Heart left ventricle (tissue), 16 donors: ENCODE measurements around the gene CPM. TPM values are rescaled to one million over a fixed set of nuclear protein-coding genes. Genes with fewer than 3 reads are reported as not detected.

Experiments used
- ATAC-seq, 4 donors: fragments of 200-7000 bp; cut with Tn5 transposase; one replicate each; pipeline ENCODE4 v1.9.1; 2020 to 2022; ENCODE audit warnings: moderate library complexity in 4 of 4, mild to moderate bottlenecking in 3 of 4, moderate number of reproducible peaks in 1 of 4
- DNase-seq, 5 donors: peaks; one replicate each; pipeline ENCODE4 v3.0.0-alpha.2; 2020
- H3K27ac ChIP-seq, 12 donors: fragments of 200-600 bp; sonication (generic) in 4 of 12; one replicate each; pipeline versions ENCODE4 v1.5.0 to v1.8.0; 2016 to 2022; ENCODE audit warnings: mild to moderate bottlenecking in 2 of 12
- H3K27me3 ChIP-seq, 9 donors: fragments of 200-600 bp; sonication (generic) in 2 of 9; one replicate each; pipeline versions ENCODE4 v1.5.1 to v1.8.0; 2016 to 2022; ENCODE audit warnings: mild to moderate bottlenecking in 3 of 9
- H3K36me3 ChIP-seq, 9 donors: fragments of 200-600 bp; sonication (generic) in 2 of 9; one replicate each; pipeline versions ENCODE4 v1.5.0 to v1.8.0; 2018 to 2022; ENCODE audit warnings: mild to moderate bottlenecking in 2 of 9
- H3K4me1 ChIP-seq, 12 donors: fragments of 200-600 bp; sonication (generic) in 4 of 12; one replicate each; pipeline versions ENCODE4 v1.5.0 to v1.8.0; 2016 to 2022; ENCODE audit warnings: mild to moderate bottlenecking in 3 of 12
- H3K4me3 ChIP-seq, 12 donors: fragments of 200-600 bp; sonication (generic) in 4 of 12; one replicate each; pipeline versions ENCODE4 v1.5.0 to v1.8.0; 2017 to 2022; ENCODE audit warnings: mild to moderate bottlenecking in 9 of 12, moderate library complexity in 4 of 12
- H3K9me3 ChIP-seq, 12 donors: fragments of 200-600 bp; sonication (generic) in 4 of 12; one replicate each; pipeline versions ENCODE4 v1.5.0 to v1.8.0; 2016 to 2022; ENCODE audit warnings: mild to moderate bottlenecking in 1 of 12
- CTCF ChIP-seq, 12 donors: fragments of 200-600 bp; sonication (generic) in 4 of 12; IDR thresholded peaks; one replicate each; pipeline versions ENCODE4 v1.5.0 to v1.8.0; 2018 to 2022; ENCODE audit warnings: antibody characterized with exemption in 12 of 12, mild to moderate bottlenecking in 5 of 12
- POLR2A ChIP-seq, 2 donors: fragments of 450-650 bp; IDR thresholded peaks; one replicate each; pipeline ENCODE4 v1.6.1; 2017; ENCODE audit warnings: antibody characterized with exemption in 2 of 2, mild to moderate bottlenecking in 2 of 2, moderate library complexity in 2 of 2
- WGBS, 4 donors: extraction: QIAGEN DNeasy Blood & Tissue Kit in 2 of 4; methylation state at CpG; one replicate each; pipeline versions ENCODE4 v1.1.5 to v1.1.7; 2013 to 2018; 5-methylcytosine and 5-hydroxymethylcytosine counted together
- intact Hi-C, 10 donors: fragments of 100-400 bp; cut with DNase I; formaldehyde crosslinking; loops; one replicate each; pipeline versions ENCODE4 v1.11.1 to v1.14.2; 2022
- polyA plus RNA-seq, 2 donors: library from polyadenylated mRNA; stranded (reverse); fragments of 200-250 nt; gene quantifications; one replicate each; pipeline ENCODE4 v1.2.3, GENCODE V29; 2013
- total RNA-seq, 9 donors: library from RNA; depleted of rRNA in 2 of 9; stranded (reverse); fragments of >200 nt in 2 of 9; fragmentation: NEBNext Ultra II Directional in 3 of 9; extraction: Animal tissue kit (Norgen Biotek cat#: 25700) in 3 of 9; gene quantifications; one replicate each; pipeline versions ENCODE4 v1.1.0 to v1.2.4, GENCODE V29; 2016 to 2023
- donor health status: ischemic (EF 13 %, LVEDD 7.1; RV severe dilation, severe dysfunction).
- donor health status: healthy with polysubstance abuse.
- donor health status: DM: no; HTN: yes; CAD: no.
- donor health status: DM: no; HTN: no; CAD: no.
- donor health status: ischemic (EF 25% LVEDD 6.9; RV normal size, moderate dysfunction).
- donor health status: ischemic (EF 25% LVEDD 5.7; RV mildly dilated, moderate dysfunction).
- donor health status: healthy.
- donor health status: DM: yes; HTN: yes; CAD: no.
- donor health status: ischemic (EF 35%, LVEDD 5.7; RV mildly dilated, moderate dysfunction).
- donor health status: nonischemic (EF 11% LVEDD 7.7; RV severe dilation, severe dysfunction).
- donor health status: DM: yes; HTN: yes; CAD: no.
- donor health status: PGD.
- donor health status: ischemic (EF 29% LVEDD 5.4; RV normal size, mild dysfunction).
- donor health status: nonischemic (EF 23%, LVEDD 6.1; RV moderate dilation, normal function).

CPM gene
- total and polyA plus RNA-seq, 11 donors, result 2.0 to 25.4 (median 8.8) TPM

GRCh38 chr12:68870011-68870410, 63.0 kb downstream of the CPM start:
- DNase-seq (no peak), ATAC-seq (no peak)
- peaks cover 0 to 38% (median 0%) of the 10 kb centered on the region in 9 donors for H3K36me3 ChIP-seq
- intact Hi-C loops, result no loop called here
- H3K27ac ChIP-seq, result no peak overlapping the region
- H3K27me3 ChIP-seq, result no peaks in the 10 kb centered on the region
- WGBS, 4 donors, result 85 to 93% (median 91%) methylated on average over 5 of the region's 5 CpGs
- H3K4me3 ChIP-seq, result no peak overlapping the region
- H3K4me1 ChIP-seq, result no peaks in the 10 kb centered on the region
- no peaks in the 10 kb centered on the region for H3K9me3 ChIP-seq
- TF ChIP-seq POLR2A (IDR thresholded peaks at IDR 0.05) (no peak), CTCF (IDR thresholded peaks at IDR 0.05) (no peak)

- WGBS, 4 donors, result 71 to 80% (median 74%) methylated on average over 10 of the region's 10 CpGs
- Histone ChIP-seq H3K9me3 (no peaks in the 10 kb centered on the region), H3K4me1 (no peaks in the 10 kb centered on the region), H3K27me3 (no peaks in the 10 kb centered on the region), H3K36me3 (peaks cover 0 to 38% (median 0%) of the 10 kb centered on the region in 9 donors), H3K4me3 (no peak overlapping the region), H3K27ac (no peak overlapping the region)
- DNase-seq (no peak), ATAC-seq (no peak)
- intact Hi-C loops, result loop anchor here in 2 of 10 donors (10.0 kb wide), 3 partner anchors 67 to 387 kb away; partner anchors contain the start of gene CPM (in 1 of the 2)
- TF ChIP-seq POLR2A (IDR thresholded peaks at IDR 0.05) (no peak), CTCF (IDR thresholded peaks at IDR 0.05) (no peak)
Observed at GRCh38 chr12:68868043-68868790, 64.8 kb downstream of the CPM start.

- Histone ChIP-seq H3K27me3 (no peaks in the 10 kb centered on the region), H3K4me1 (no peaks in the 10 kb centered on the region), H3K9me3 (no peaks in the 10 kb centered on the region), H3K27ac (no peak overlapping the region), H3K4me3 (no peak overlapping the region), H3K36me3 (peaks cover 0 to 38% (median 0%) of the 10 kb centered on the region in 9 donors)
- TF ChIP-seq POLR2A (IDR thresholded peaks at IDR 0.05), result no peak
- no peak for TF ChIP-seq CTCF (IDR thresholded peaks at IDR 0.05)
- intact Hi-C loops, result loop anchor here in 2 of 10 donors (10.0 kb wide), 3 partner anchors 67 to 387 kb away; partner anchors contain the start of gene CPM (in 1 of the 2)
- 80 to 86% (median 82%) methylated on average over 4 to 5 of the region's 5 CpGs for WGBS, 4 donors
- no peak for ATAC-seq
- no peak for DNase-seq
Observed at GRCh38 chr12:68867606-68868005, 65.4 kb downstream of the CPM start.

GRCh38 chr12:68866950-68867349, 66.0 kb downstream of the CPM start:
- no peak overlapping the region for H3K4me3 ChIP-seq
- H3K27ac ChIP-seq, result no peak overlapping the region
- DNase-seq, result no peak
- 59 to 65% (median 62%) methylated on average over 6 of the region's 6 CpGs for WGBS, 4 donors
- H3K27me3 ChIP-seq, result no peaks in the 10 kb centered on the region
- H3K9me3 ChIP-seq, result no peaks in the 10 kb centered on the region
- TF ChIP-seq CTCF (IDR thresholded peaks at IDR 0.05) (no peak), POLR2A (IDR thresholded peaks at IDR 0.05) (no peak)
- intact Hi-C loops, result loop anchor here in 2 of 10 donors (10.0 kb wide), 3 partner anchors 68 to 388 kb away; partner anchors contain the start of gene CPM (in 1 of the 2)
- no peaks in the 10 kb centered on the region for H3K4me1 ChIP-seq
- no peak for ATAC-seq
- H3K36me3 ChIP-seq, result peaks cover 0 to 38% (median 0%) of the 10 kb centered on the region in 9 donors
